ENCODE results near the gene PITPNM3.

The PITPNM3 gene

GRCh38 chr17:6551869-6552531 is 4.4 kb downstream of the PITPNM3 start:
- no peak for TF ChIP-seq POLR2A (IDR thresholded peaks at IDR 0.05; ENCODE audit: low read depth, low read length)
- no peak for DNase-seq (ENCODE audit: insufficient read length, low spot score)
- FAIRE-seq: no peak

- FAIRE-seq (no peak), DNase-seq (ENCODE audit: insufficient read length, low spot score) (no peak)
- TF ChIP-seq POLR2A (IDR thresholded peaks at IDR 0.05; ENCODE audit: low read depth, low read length): no peak
Observed at GRCh38 chr17:6551356-6551755, 5.0 kb downstream of the PITPNM3 start.

GRCh38 chr17:6549384-6550036 is 6.8 kb downstream of the PITPNM3 start:
- TF ChIP-seq POLR2A (IDR thresholded peaks at IDR 0.05; ENCODE audit: low read depth, low read length): no peak
- FAIRE-seq (no peak), DNase-seq (ENCODE audit: insufficient read length, low spot score) (no peak)

GRCh38 chr17:6548578-6549330 is 7.6 kb downstream of the PITPNM3 start:
- DNase-seq (ENCODE audit: insufficient read length, low spot score) (no peak), FAIRE-seq (no peak)
- TF ChIP-seq POLR2A (IDR thresholded peaks at IDR 0.05; ENCODE audit: low read depth, low read length): no peak

- TF ChIP-seq POLR2A (IDR thresholded peaks at IDR 0.05; ENCODE audit: low read depth, low read length): no peak
- DNase-seq (ENCODE audit: insufficient read length, low spot score) (no peak), FAIRE-seq (no peak)
Observed at GRCh38 chr17:6548034-6548433, 8.3 kb downstream of the PITPNM3 start.

DNA sequence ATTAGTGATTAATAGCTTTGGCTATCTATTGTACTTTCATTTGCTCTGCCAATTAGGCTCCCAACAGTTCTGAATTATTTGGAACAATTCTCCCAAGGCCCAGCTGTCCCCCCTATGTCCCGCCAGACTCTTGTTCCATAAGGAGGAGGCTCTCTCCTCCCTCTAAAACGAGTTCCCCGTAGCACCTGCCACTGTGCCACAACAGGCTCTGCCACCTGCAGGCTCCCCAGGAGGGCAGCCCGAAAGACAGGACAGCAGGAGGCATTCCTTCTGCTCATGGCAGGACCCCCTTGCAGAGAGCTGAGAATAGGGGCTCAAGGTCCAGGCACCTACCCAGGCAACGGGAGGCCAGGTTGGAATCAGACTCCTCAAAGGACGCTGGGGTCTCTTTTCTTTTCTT is 9.0 kb downstream of the PITPNM3 start:
- no peak for FAIRE-seq
- no peak for TF ChIP-seq POLR2A (IDR thresholded peaks at IDR 0.05; ENCODE audit: low read depth, low read length)
- DNase-seq (ENCODE audit: insufficient read length, low spot score): no peak

GRCh38 chr17:6546069-6546718 is 10.2 kb downstream of the PITPNM3 start:
- TF ChIP-seq POLR2A (IDR thresholded peaks at IDR 0.05; ENCODE audit: low read depth, low read length): no peak
- FAIRE-seq (peak; percentile 75), DNase-seq (ENCODE audit: insufficient read length, low spot score) (no peak)

DNA sequence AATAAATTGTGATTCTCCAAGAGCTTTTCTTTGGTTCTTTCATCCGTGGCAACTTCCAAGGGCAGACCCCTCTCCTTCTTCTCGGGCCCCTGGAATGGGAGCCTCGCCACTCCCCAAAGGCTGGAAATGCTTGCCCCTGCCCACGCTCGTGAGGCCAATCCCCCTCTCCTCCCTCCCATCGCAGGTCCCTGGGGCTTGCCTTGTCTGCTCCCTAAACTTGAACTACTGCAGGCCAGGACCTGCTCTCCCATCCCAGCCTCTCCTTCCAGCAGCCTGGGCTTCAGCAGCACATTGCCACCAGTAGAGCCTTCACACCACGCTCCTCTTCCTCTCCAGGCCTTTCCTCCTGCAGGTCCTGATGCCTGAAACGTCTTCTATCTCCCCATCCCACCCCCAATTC is 11.1 kb downstream of the PITPNM3 start:
- no peak for DNase-seq (ENCODE audit: insufficient read length, low spot score)
- TF ChIP-seq POLR2A (IDR thresholded peaks at IDR 0.05; ENCODE audit: low read depth, low read length): no peak
- FAIRE-seq: no peak

DNA sequence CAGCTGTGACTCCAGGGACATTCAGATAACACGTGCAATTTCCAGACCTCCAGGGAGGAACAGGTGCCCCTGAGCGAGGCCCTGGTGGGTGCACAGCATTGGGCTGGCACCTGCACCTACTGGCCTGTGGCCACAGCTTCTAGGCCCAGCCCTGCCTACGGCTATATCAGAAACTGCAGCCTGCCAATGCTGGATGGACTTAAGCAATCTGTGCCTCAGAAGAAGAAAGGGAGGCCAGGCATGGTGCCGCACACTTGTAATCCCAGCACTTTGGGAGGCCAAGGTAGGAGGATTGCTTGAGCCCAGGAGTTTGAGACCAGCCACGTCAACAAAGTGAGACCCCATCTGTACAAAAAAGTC is 12.4 kb downstream of the PITPNM3 start:
- FAIRE-seq (no peak), DNase-seq (ENCODE audit: insufficient read length, low spot score) (no peak)
- no peak for TF ChIP-seq POLR2A (IDR thresholded peaks at IDR 0.05; ENCODE audit: low read depth, low read length)

DNA sequence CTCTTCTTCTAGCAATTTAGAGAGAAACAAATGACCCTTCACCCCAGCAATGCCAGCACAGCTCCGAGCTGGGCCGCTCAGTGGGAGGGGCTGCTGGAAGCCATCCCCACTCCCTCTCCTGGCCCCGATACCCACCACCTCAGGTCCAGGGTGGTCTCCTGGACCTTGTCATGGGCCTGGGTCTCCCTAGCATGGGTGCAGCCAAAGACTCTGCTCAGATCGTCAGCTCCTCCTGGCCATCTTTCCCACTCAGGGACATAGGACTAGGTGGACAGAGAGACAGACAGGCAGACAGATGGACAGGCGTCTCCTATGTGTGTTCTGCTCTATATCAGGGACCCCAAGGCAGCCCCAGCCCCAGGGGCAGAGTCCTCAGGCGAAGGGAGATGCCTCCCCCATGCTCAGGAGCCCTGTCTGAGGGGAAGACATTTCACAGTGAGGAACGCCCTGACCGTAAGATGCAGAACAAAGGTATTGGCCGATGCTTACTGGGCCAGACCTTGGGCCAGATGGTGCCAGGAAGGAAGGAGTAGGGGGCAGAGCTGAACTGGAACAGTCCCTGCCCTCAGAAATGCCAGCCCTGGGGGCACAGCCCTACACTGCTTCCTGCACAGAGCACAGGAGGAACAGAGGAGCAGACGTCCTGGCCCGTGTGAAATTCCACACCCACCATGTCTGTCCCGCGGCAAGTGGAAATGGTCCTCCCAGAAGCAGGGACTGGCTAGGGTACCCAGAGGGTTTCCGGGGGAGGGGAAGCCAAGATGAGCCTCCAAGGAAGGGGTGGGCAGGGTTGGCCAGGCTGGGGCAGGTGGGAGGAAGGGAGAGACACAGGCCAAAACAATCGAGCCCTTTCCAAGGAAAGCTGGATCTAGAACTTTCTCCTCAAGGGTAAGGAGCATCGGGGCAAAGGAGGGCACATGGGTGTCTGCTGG is 13.0 kb downstream of the PITPNM3 start:
- DNase-seq (ENCODE audit: insufficient read length, low spot score): no peak
- no peak for FAIRE-seq
- TF ChIP-seq POLR2A (IDR thresholded peaks at IDR 0.05; ENCODE audit: low read depth, low read length): no peak

- FAIRE-seq (no peak), DNase-seq (ENCODE audit: insufficient read length, low spot score) (no peak)
Observed at GRCh38 chr17:6542577-6542976, 13.8 kb downstream of the PITPNM3 start.

DNA sequence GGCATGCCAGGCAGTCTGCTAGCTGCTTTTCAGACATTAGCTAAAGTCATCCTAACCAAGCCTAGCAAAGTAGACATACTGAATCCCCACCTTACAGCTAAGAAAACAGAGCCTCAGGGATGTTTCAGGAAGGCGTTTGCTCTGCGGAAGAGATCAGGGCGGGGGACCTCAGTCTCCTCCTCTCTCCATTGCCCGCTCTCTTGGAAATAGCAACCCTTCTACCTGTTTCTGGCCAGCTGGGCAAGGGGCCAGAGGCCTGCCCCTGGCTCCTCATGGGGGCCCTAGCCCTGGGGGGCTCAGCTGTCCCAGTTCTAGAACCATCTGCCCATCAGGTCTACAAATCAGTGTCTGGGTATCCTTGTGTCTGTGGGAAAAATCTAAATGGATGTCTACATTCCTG is 14.5 kb downstream of the PITPNM3 start:
- no peak for TF ChIP-seq POLR2A (IDR thresholded peaks at IDR 0.05; ENCODE audit: low read depth, low read length)
- DNase-seq (ENCODE audit: insufficient read length, low spot score) (no peak), FAIRE-seq (no peak)

More at GRCh38 chr17:6542577-6542976, 13.8 kb downstream of the PITPNM3 start:
- no peak for TF ChIP-seq POLR2A (IDR thresholded peaks at IDR 0.05; ENCODE audit: low read depth, low read length)

GRCh38 chr17:6539871-6540270 is 16.5 kb downstream of the PITPNM3 start:
- no peak for FAIRE-seq
- no peak for TF ChIP-seq POLR2A (IDR thresholded peaks at IDR 0.05; ENCODE audit: low read depth, low read length)
- DNase-seq (ENCODE audit: insufficient read length, low spot score): no peak

Data from H54 (cell line).